HG02840 (cell line): ENCODE data around the gene AJM1.

Source experiments
- ATAC-seq: cut with Tn5 transposase; IDR thresholded peaks from one replicate; pipeline ENCODE4 v1.9.1; 2021; ENCODE audit warnings: mild to moderate bottlenecking, moderate library complexity, moderate number of reproducible peaks; ENCODE audit not compliant: unreplicated experiment, low FRiP score

AJM1 gene

DNA sequence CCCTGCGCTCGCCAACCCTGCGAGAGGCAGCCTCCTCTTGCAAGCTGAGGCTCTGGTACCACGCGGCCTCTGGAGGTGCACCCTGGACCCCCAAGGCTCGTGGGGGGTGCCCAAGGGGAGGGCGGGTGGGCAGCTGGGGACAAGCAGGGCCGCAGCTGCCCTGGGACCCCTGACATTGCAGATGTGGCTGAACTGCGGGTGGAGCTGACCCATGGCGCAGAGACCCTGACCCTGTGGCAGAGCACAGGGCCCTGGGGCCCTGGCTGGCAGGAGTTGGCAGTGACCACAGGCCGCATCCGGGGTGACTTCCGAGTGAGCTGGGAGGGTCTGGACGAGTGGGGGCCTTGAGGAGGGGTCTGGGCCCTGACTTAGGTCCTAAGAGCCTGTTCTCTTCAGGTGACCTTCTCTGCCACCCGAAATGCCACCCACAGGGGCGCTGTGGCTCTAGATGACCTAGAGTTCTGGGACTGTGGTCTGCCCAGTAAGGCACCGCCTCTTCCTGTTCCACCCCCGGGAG is 11.4 kb downstream of the AJM1 start:
- ATAC-seq, result no peak

DNA sequence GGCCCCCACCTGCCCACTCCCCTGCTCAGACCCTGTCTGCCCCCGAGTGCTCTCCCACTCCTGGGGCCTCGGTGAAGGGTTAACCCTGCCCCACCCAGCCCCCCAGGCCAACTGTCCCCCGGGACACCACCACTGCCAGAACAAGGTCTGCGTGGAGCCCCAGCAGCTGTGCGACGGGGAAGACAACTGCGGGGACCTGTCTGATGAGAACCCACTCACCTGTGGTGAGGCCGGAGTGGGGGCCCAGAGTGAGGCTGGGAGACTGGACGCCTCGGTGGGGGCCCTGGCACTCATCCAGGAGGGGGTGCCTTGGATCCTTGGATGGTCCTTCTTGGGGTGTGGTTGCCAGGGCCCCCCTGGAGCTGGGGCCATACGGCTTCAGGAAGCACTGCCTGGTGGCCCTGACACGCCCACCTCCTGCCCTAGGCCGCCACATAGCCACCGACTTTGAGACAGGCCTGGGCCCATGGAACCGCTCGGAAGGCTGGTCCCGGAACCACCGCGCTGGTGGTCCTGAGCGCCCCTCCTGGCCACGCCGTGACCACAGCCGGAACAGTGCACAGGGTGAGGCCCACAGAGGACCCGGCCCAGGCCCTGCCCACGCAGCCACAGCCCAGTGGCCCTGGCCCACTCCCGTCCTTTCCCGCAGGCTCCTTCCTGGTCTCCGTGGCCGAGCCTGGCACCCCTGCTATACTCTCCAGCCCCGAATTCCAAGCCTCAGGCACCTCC is 12.0 kb downstream of the AJM1 start:
- ATAC-seq, result no peak

DNA sequence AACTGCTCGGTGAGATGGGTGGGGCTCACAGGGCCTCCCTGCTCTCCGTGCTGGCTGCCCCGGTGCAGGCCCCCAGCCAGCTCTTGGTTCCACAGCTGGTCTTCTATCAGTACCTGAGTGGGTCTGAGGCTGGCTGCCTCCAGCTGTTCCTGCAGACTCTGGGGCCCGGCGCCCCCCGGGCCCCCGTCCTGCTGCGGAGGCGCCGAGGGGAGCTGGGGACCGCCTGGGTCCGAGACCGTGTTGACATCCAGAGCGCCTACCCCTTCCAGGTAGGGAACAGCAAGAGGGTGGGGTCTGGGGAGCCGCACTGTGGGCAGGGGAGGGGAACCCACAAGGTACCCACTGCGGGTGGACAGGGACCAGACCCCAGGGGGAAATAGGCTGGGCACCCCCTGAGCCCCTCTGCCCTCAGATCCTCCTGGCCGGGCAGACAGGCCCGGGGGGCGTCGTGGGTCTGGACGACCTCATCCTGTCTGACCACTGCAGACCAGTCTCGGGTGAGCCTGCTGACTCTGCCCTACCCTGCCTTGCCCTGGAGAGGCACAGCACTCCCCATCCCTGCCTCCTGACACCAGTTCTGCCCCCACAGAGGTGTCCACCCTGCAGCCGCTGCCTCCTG is 12.7 kb downstream of the AJM1 start:
- no peak for ATAC-seq

DNA sequence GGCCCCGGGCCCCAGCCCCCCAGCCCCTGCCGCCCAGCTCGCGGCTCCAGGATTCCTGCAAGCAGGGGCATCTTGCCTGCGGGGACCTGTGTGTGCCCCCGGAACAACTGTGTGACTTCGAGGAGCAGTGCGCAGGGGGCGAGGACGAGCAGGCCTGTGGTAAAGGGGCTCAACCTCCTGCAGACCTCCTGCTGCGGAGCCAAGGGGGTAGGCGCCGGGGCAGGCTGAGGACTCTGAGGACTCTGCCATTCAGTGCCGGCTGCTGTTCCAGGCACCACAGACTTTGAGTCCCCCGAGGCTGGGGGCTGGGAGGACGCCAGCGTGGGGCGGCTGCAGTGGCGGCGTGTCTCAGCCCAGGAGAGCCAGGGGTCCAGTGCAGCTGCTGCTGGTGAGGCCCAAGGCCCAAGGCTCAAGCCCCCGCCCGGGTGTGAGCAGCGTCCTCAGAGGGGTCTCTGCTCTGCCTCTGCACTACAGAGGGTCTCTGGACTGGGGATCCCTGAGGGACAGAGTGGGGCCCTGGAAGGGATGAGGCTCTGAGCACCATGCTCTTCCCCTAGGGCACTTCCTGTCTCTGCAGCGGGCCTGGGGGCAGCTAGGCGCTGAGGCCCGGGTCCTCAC is 13.3 kb downstream of the AJM1 start:
- ATAC-seq, result no peak

DNA sequence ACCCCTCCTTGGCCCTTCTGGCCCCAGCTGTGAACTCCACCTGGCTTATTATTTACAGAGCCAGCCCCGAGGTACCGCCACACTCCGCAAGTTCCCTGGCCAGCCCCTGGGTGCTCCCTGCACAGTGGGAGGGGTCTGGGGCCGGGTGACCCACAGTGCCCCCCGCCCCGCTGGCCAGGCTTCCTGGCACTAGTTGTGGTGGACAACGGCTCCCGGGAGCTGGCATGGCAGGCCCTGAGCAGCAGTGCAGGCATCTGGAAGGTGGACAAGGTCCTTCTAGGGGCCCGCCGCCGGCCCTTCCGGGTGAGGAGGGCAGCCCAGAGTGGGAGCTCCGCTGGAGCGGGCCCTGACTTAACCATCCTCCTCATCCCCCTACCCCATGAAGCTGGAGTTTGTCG is 13.8 kb downstream of the AJM1 start:
- no peak for ATAC-seq

DNA sequence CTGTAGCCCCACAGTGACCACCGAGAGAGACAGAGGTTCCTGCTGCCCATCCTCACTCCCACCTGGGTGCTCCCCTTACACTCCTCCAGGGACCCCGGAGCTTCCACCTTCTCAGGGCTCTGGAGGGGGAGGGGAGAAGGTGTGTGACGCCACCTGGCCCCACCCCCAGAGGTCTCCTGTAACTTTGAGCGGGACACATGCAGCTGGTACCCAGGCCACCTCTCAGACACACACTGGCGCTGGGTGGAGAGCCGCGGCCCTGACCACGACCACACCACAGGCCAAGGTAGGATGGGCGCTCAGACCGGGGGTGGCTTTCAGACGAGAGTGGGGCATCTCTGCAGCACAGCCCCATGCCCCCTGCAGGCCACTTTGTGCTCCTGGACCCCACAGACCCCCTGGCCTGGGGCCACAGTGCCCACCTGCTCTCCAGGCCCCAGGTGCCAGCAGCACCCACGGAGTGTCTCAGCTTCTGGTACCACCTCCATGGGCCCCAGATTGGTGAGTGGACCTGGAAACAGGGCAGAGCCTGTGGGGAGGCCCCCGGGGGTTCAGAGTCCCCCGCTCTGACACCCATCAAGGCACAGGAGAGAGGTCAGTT is 14.4 kb downstream of the AJM1 start:
- ATAC-seq, result no peak

DNA sequence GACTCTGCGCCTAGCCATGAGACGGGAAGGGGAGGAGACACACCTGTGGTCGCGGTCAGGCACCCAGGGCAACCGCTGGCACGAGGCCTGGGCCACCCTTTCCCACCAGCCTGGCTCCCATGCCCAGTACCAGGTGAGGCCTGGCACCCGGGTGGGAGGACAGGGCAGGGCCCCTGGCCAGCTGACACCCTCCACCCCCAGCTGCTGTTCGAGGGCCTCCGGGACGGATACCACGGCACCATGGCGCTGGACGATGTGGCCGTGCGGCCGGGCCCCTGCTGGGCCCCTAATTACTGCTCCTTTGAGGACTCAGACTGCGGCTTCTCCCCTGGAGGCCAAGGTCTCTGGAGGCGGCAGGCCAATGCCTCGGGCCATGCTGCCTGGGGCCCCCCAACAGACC is 14.9 kb downstream of the AJM1 start:
- ATAC-seq, result no peak

DNA sequence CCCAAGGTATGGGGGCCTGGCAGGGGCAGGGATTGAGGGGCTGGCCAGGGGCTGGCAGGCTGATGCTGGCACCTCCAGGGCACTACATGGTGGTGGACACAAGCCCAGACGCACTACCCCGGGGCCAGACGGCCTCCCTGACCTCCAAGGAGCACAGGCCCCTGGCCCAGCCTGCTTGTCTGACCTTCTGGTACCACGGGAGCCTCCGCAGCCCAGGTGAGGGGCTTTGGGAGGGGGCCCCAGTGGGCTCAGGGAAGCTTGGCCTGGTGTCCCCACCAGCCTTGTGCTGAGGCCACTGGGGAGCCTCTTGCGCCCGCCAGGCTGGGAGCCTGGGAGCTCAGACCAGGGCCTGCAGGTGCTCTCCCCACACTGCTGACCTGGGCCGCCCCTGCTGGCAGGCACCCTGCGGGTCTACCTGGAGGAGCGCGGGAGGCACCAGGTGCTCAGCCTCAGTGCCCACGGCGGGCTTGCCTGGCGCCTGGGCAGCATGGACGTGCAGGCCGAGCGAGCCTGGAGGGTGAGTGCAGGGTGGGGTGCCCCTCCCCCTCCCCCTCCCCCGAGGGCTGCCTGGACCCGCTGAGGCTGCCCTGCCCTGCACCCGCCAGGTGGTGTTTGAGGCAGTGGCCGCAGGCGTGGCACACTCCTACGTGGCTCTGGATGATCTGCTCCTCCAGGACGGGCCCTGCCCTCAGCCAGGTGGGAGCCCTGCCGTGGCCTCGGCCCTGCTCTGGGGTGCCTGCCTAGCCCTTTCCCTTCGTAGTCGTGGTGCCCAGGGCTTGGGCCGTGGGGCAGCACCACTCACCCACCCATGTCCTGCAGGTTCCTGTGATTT is 15.5 kb downstream of the AJM1 start:
- ATAC-seq, result no peak

DNA sequence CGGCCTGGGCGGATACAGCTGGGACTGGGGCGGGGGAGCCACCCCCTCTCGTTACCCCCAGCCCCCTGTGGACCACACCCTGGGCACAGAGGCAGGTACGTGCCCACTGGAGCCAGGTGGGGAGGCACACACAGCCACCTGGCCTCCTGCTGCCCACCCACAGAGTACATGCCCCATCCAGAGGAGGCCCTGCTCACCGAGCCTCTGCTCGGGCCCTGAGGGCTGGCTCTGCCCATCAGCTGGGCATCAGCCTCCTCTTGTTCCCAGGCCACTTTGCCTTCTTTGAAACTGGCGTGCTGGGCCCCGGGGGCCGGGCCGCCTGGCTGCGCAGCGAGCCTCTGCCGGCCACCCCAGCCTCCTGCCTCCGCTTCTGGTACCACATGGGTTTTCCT is 16.2 kb downstream of the AJM1 start:
- ATAC-seq, result no peak

DNA sequence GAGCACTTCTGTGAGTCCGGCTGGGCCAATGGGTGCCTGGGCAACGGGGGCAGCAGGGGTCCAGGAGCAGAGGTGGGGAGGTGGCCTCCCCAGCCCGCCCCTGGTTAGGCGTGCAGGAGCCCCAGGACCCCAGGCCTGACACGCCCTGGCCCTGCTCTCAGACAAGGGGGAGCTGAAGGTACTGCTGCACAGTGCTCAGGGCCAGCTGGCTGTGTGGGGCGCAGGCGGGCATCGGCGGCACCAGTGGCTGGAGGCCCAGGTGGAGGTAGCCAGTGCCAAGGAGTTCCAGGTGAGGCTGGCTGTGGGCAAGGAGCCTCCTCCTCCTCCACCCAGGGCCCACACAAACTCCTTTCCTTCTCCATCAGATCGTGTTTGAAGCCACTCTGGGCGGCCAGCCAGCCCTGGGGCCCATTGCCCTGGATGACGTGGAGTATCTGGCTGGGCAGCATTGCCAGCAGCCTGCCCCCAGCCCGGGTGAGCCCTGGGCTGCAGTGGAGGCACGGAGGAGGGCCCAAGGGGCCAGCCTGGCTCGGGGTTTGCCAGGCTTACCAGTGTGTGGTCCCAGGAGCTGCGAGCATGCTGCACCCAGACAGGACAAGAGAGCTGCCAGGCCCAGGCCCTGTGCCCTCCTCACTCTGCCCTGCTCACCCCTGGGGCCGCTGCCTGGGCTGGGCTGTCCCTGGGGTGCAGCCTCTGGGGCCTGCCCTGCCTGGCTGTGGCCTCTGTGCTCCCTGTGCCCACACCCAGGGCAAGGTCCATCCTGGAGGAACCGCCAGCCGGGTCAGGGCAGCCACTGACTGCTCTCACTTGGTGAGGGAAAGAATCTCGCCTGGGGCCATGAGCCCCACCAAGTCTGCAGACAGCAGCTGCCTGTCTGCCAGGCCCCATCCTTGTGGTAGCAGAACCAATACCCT is 16.8 kb downstream of the AJM1 start:
- no peak for ATAC-seq

DNA sequence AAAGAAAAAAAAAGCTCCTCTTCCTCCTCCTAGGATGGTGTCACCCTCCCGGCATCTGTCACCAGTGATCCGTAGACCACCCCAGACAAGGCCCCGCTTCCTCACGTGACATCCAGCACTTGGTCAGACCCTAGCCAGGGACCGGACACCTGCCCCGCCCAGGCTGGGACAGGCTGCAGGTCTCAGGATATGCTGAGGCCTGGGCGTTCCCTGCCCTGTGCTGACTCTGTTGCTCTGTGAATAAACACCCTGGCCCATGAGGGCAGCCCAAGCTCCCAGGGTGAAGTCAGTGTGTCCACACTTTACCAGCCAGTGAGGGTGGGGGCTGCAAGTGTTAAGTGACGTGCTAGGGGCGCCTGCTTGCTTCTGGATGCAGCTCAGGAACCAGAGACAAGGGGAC is 18.3 kb downstream of the AJM1 start:
- ATAC-seq, result no peak

DNA sequence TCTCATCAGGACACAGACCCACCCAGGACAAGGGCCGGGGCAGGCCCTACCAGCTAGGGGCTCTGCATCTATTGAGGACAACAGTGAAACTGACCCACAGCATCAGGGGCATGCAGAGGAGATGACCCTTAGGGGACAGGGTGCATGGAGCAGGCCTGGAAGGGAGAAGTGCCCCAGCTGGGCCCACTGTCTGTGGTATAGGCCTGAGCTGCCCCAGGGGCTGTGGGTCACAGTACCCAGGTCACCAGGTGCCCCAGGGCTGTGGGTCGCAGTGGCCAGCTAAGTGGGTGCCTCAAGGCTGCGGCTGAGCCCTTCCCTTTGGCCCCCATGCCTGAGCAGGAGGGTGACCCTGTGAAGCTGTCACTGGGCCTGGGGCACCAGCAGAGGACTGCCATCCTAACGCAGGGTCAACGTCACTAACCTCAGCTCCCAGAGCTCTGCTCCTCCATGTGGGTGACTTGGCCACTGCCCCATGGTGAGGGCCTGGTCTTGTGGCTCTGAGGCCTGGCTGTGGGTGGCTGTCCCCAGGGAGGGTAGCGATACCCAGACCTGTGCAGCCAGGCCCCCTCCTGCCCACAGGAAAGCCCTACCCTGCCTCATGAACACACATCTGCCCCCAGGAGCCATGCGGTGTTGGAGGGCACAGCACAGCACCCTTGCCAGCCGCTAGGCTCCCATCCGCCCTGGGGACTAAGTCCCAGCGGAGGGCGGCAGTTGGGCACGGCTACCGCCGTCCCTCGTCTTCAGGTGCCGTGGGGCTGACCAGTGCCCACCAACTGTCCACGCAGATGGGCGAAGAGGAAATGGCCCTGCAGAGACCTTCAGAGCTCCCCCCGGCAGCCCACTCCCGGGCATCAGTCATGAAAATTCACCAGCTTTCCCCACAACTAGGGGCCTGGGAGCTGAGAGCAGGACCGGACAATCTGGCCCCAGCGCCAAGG is 18.9 kb downstream of the AJM1 start:
- ATAC-seq, result no peak

DNA sequence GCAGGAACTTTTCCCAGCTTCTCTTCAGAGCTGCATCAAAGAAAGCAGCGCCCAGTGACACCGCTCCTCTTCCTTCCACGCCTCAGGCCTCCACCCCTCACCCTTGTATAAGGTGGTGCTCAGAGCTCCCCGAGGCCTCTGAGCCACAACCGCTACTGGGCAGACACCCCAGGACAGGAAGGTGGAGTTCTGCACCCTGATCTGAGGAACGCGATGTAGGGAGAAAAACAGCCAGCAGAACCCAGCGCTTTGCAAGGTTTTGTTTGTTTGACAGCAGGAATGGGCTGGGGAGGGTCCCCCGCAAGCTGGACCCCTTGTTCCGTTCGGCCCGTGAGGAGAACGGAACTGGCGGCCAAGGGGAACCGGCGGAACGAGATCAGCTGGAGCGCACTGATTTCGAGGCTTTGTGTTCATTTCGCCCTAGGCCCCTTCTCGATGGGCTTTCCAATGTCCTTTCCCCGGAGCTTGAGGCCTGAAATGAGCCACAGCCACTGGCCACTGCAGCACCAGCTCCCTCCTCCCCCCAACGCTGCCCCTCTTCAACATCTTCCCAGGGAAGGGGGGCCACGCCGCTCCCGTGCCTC is 19.7 kb downstream of the AJM1 start:
- ATAC-seq, result no peak

DNA sequence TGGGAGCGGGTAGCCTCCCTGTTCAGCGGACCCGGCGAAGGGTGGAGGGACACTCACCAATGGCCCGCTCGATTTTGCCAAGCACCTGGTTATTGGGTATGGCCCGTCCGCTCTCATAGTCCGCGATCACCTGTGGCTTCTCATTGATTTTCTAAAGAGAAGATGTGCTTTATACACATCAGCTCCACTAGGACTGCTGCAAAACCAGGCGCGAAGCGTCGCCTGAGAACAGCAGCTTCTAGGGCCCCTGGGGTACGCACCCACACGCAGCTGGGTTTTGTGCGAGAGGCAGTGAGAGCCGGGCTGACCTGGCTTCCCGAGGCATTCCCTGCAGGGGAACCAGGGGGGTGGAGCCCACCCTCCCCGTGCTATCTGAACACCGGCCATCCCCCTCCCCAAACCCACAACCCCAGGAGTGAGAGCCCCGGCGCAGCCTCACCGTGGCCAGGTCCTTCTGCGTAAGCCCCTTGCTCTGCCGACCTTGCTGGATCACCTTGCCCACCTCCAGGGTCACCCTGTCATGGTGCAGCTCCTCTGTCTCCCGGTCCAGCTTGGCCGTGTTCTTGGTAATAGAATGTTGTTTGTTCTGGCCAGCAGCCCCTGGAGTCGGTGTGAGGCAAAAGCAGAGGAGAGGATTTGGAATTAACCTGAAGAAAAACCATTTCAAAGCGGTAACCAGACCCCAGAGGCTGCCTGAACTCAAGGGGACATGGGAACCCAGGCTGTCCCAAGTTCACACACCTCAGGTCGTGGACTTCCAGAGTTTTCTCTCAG is 20.8 kb downstream of the AJM1 start:
- ATAC-seq, result no peak

DNA sequence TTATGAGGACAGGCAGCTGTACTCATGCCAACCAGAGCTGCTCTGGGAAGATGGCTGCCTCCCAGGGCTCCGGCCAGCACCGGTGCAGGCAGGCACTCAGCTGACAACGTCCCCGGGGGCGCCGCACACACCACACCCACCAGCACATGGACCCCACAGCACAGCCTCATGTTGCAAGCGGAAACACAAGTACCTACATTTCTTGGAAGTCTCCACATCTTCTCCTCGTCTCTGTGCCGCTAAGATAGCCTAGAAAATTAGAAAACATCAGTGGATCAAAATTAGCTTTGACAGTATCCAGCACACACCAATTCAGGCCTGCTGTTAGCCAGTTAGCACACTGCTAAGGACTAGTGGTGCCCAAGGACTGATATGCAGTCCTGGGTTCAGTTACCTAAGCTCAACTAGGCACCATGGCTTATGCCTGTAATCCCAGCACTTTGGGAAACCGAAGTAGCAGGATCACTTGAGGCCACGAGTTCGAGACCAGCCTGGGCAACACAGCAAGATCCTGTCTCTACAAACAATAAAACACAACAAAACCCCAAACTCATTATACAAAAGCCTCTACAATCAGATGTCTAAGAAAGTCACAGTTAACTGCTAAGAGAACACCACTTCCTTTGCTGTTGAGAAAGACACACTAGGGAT is 21.5 kb downstream of the AJM1 start:
- no peak for ATAC-seq

DNA sequence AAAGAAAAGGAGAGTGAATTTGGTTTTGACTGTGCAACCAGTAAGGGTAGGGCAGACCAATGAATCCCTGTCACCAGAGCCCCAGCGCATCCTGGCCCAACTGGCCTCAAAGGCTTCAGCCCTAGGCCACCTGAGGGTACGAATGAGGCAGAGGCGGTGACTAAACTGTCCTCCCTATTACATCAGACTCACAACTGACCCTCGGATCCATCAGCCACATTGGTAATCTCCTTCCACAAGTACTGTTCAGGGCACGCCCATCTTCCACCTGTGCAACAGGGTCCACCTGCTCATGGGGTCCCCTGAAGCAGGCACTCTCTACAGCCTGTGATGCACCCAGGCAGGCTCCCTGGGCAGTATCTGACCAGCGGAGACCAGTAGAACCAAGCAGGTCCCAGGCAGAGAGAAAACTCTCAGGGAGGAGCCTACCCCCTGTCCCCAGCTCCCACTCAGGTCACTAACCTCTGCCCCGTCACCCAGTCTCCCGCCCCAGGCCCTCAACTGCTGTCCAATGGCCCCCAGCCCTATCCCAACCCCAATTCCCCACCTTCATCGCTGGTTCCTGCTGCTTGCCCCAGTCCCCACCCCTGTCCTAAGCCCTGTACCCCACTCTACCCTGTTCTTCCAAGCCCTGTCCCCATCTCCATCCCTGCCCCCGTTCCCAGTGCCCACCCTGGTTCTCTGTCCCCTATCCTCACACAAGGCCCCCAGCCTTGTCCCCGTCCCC is 22.9 kb downstream of the AJM1 start:
- no peak for ATAC-seq
